K562 (cell line): ENCODE measurements around the gene MED15. TPM values are rescaled to one million over a fixed set of nuclear protein-coding genes. Genes with fewer than 3 reads are reported as not detected.

Experiments
- AFF4 ChIP-seq: sonication (generic); formaldehyde crosslinking; IDR thresholded peaks from 2 replicates; pipeline ENCODE4 v1.8.0; 2023; ENCODE audit warnings: mild to moderate bottlenecking, missing genetic modification reagents
- DMBX1 ChIP-seq: fragments of 250-450 bp; sonication (Bioruptor Pico); IDR thresholded peaks from 2 replicates; pipeline ENCODE4 v1.8.0; 2022; ENCODE audit warnings: inconsistent platforms, mild to moderate bottlenecking, moderate library complexity, borderline replicate concordance
- ELF2 ChIP-seq: fragments of 250-450 bp; sonication (Bioruptor Pico); IDR thresholded peaks from 2 replicates; pipeline ENCODE4 v1.5.0; 2021; ENCODE audit warnings: mild to moderate bottlenecking
- HMG20A ChIP-seq: fragments of 450-650 bp; formaldehyde crosslinking; conservative IDR thresholded peaks from 2 replicates; pipeline ENCODE4 v1.4.0; 2020; ENCODE audit warnings: mild to moderate bottlenecking, mixed read lengths
- KDM4B ChIP-seq, 2 experiments: fragments of 450-650 bp in 1 of 2; sonication (generic) in 1 of 2; IDR thresholded peaks; 2 replicates each; pipeline ENCODE4 v1.6.1; 2016 to 2017; ENCODE audit warnings: borderline replicate concordance in 2 of 2, antibody characterized with exemption in 1 of 2, low read depth in 1 of 2, mild to moderate bottlenecking in 1 of 2
- MCM5 ChIP-seq: fragments of 450-650 bp; IDR thresholded peaks from 2 replicates; pipeline ENCODE4 v1.6.1; 2016; ENCODE audit warnings: low read depth
- MGA ChIP-seq: fragments of 450-650 bp; IDR thresholded peaks from 2 replicates; pipeline ENCODE4 v1.6.1; 2016; ENCODE audit warnings: mild to moderate bottlenecking, moderate library complexity
- PHB2 ChIP-seq: fragments of 450-650 bp; IDR thresholded peaks from 2 replicates; pipeline ENCODE4 v1.6.1; 2017; ENCODE audit warnings: low read depth
- WHSC1 ChIP-seq: IDR thresholded peaks from one replicate; pipeline ENCODE4 v1.6.1; 2012; ENCODE audit warnings: low read length, control low read depth, inconsistent platforms
- ZNF212 ChIP-seq: fragments of 450-650 bp; formaldehyde crosslinking; IDR thresholded peaks from 2 replicates; pipeline ENCODE4 v1.4.0; 2020; ENCODE audit warnings: mild to moderate bottlenecking
- ZNF699 ChIP-seq: fragments of 250-450 bp; sonication (Bioruptor Pico); IDR thresholded peaks from 2 replicates; pipeline ENCODE4 v1.8.0; 2021; ENCODE audit warnings: mild to moderate bottlenecking, moderate library complexity; ENCODE audit not compliant: insufficient replicate concordance
- ZNF830 ChIP-seq: fragments of 250-450 bp; sonication (Bioruptor Pico); IDR thresholded peaks from 2 replicates; pipeline ENCODE4 v1.5.0; 2021; ENCODE audit warnings: mild to moderate bottlenecking
- polyA plus RNA-seq, 8 experiments: library from polyadenylated mRNA; depleted of rRNA in 4 of 8; stranded (reverse) in 5 of 8; unstranded in 3 of 8; fragments of >200 nt; fragmentation: Nextera tagmentation in 2 of 8; fragmentation: Illumina TruSeq in 1 of 8; extraction: Ambion mirVana in 2 of 8; extraction: Trizol in 1 of 8; gene quantifications; 2 replicates each; pipeline versions ENCODE4 v1.2.1 to v1.2.3, GENCODE V29; 2011 to 2014; ENCODE audit warnings: inconsistent platforms in 1 of 8, missing spikeins in 1 of 8
- total RNA-seq, 7 experiments: library from RNA; depleted of rRNA in 6 of 7; stranded (reverse); fragments of >200 nt in 6 of 7; fragmentation: Illumina TruSeq in 2 of 7; extraction: Trizol in 2 of 7; gene quantifications; 2 replicates each; pipeline versions ENCODE4 v1.2.1 to v1.2.3, GENCODE V29; 2011 to 2021; ENCODE audit warnings: low replicate concordance in 1 of 7

MED15 gene
- total and polyA plus RNA-seq, 9 of the 15 experiments (the other 6 are each of a cell fraction or from before 2014, with no cell fraction given), result 4.0 to 271 (median 60.1) TPM

GRCh38 chr22:20523086-20523983, 15.9 kb downstream of the MED15 start (continued):
- TF ChIP-seq MGA (no peak), AFF4 (CRISPR knock-in tag) (no peak), DMBX1 (CRISPR knock-in tag) (peak; percentile 83), ZNF699 (no peak), MCM5 (no peak), WHSC1 (peak; percentile 99), KDM4B (IDR thresholded peaks at IDR 0.05; ENCODE audit: borderline replicate concordance in 2 of 2, low read depth in 1 of 2) (no peak), ELF2 (CRISPR knock-in tag) (peak; percentile 65; the same call in 1 of the 2 replicates), PHB2 (no peak), HMG20A (CRISPR knock-in tag) (no peak), ZNF212 (0 out of 2 replicates have a peak, but pooled peaks have one; percentile 25), ZNF830 (CRISPR knock-in tag) (no peak)
